ENCODE measurements around the gene CCDC50.

DNA sequence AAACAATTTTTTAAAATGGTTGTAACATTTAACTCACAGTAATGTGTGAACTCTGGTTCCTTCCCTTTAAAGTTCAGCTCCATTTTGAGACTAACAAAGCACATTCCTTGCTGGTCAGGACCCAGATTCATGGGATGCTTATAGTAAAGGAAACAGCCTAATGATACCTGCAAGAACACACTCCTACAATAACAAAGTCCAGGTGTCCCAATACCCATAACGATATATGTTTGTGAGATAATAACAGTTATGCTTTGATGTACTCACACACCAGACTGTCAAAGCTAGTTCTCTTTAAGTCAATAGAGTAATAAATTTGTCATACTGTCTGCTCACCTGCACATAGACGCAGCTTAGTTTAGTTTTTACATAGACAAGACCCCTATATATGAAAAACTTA is 15.9 kb upstream of the CCDC50 start:
- TF ChIP-seq, protein P1, sequence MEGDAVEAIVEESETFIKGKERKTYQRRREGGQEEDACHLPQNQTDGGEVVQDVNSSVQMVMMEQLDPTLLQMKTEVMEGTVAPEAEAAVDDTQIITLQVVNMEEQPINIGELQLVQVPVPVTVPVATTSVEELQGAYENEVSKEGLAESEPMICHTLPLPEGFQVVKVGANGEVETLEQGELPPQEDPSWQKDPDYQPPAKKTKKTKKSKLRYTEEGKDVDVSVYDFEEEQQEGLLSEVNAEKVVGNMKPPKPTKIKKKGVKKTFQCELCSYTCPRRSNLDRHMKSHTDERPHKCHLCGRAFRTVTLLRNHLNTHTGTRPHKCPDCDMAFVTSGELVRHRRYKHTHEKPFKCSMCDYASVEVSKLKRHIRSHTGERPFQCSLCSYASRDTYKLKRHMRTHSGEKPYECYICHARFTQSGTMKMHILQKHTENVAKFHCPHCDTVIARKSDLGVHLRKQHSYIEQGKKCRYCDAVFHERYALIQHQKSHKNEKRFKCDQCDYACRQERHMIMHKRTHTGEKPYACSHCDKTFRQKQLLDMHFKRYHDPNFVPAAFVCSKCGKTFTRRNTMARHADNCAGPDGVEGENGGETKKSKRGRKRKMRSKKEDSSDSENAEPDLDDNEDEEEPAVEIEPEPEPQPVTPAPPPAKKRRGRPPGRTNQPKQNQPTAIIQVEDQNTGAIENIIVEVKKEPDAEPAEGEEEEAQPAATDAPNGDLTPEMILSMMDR (IDR thresholded peaks at IDR 0.05; ENCODE audit: borderline replicate concordance, extremely low read depth, low read length, poor library complexity, severe bottlenecking): no peak
- TF ChIP-seq EZH2 (IDR thresholded peaks at IDR 0.05; ENCODE audit: borderline replicate concordance, low read depth, low read length, severe bottlenecking): no peak
